ENCODE measurements around the gene ABCF1. TPM values are rescaled to one million over a fixed set of nuclear protein-coding genes. Genes with fewer than 3 reads are reported as not detected.

ABCF1 gene
- total RNA-seq, 2 experiments from 2014 or later, result 86.9 to 88.0 TPM

DNA sequence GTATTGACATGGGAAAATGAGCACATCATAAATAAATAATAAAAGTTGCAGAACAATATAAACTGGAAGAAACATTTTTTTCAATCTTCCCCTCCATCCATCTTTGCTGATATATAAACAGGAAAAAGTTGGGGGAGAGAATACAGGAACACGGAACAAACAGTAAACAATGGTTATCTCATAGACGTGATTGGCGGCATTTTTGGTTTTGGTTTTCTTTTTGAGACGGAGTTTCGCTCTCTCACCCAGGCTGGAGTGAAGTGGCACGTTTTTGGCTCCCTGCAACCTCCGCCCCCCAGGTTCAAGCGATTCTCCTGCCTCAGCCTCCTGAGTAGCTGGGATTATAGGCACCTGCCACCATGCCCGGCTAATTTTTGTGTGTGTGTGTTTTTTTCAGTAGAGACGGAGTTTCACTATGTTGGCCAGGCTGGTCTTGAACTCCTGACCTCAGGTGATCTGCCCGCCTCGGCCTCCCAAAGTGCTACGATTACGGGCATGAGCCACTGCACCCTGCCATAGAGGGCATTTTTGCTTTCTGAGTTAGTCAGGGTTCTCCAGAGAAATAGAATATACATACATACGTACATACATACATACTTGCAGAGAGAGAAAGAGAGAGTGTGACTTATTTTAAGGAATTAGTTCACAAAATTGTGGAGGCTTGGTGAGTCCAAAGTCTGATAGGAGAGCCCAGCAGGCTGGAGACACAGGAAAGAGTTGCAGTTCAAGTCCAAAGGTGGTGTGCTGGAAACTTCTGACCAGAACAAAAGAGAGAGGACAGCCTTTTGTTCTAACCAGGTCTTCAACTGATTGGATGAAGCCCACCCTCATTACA lies 37.6 kb upstream of the ABCF1 start:
- Mint-ChIP-seq H3K36me3 (ENCODE audit: low read depth) (peaks cover 7% of the 10 kb centered on the region), H3K4me1 (ENCODE audit: low read depth) (peaks cover 43% of the 10 kb centered on the region), H3K27me3 (no peaks in the 10 kb centered on the region), H3K27ac (peak overlapping the region; percentile 89), H3K9me3 (peaks cover 5% of the 10 kb centered on the region), H3K4me3 (peak overlapping the region; percentile 41)
- ChIA-PET POLR2A (interaction anchor here (0.7 to 7.4 kb wide), 2 partner anchors 40 to 138 kb away, joined by 3 to 177 read pairs; no protein-coding TSS in a partner anchor), CTCF (interaction anchor here (0.8 to 6.7 kb wide), 8 partner anchors 9 to 63 kb away, joined by 3 to 188 read pairs (median 20); no protein-coding TSS in a partner anchor)
- intact Hi-C loops (cut with micrococcal nuclease), result loop anchor here (2.0 kb wide), 1 partner anchor 51 kb away; no protein-coding TSS in a partner anchor
- ATAC-seq, result no peak
- no peak for DNase-seq
- no peak for TF ChIP-seq CTCF (IDR thresholded peaks at IDR 0.05)

DNA sequence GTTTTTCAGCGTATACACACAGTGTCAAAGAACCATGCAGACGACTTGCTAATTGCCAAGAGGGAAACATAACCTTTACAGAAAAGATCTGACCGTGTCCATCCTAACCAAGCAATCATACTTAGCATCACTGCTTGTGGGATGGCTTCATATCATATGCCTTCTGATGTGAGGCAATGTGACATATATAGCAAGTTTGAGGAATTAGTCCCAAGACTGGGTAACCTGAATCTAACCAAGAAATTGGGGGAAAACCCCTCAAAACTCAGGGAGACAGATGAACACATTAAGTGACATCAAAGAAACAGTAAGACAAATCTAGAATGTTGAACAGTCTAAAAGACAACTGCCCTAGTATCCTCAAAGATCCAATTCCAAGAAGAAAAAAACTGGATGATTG lies 33.3 kb upstream of the ABCF1 start:
- ATAC-seq (no peak), DNase-seq (no peak)
- intact Hi-C loops (cut with micrococcal nuclease), result no loop called here
- CTCF ChIA-PET, result interaction anchor here (1.6 to 21.7 kb wide), 3 partner anchors 15 to 54 kb away, joined by 5 to 515 read pairs (median 96); partner anchors contain the start of genes GNL1 and PRR3
- H3K27me3 Mint-ChIP-seq, result no peaks in the 10 kb centered on the region
- POLR2A ChIA-PET, result interaction anchor here (1.2 to 4.9 kb wide), 2 partner anchors 18 to 45 kb away, joined by 3 to 35 read pairs; partner anchors contain the start of gene GNL1
- H3K4me3 Mint-ChIP-seq, result no peak overlapping the region
- no peaks in the 10 kb centered on the region for H3K36me3 Mint-ChIP-seq (ENCODE audit: low read depth)
- H3K4me1 Mint-ChIP-seq (ENCODE audit: low read depth), result peaks cover 24% of the 10 kb centered on the region
- no peaks in the 10 kb centered on the region for H3K9me3 Mint-ChIP-seq
- no peak for TF ChIP-seq CTCF (IDR thresholded peaks at IDR 0.05)
- H3K27ac Mint-ChIP-seq, result no peak overlapping the region

- no peaks in the 10 kb centered on the region for H3K9me3 Mint-ChIP-seq
- ChIA-PET POLR2A (interaction anchor here (0.6 to 7.8 kb wide), 16 partner anchors 9 to 897 kb away, joined by 3 to 99 read pairs (median 7); partner anchors contain the start of genes GNL1, MRPS18B, PPP1R10 and PRR3), CTCF (interaction anchor here (0.6 to 21.7 kb wide), 53 partner anchors 12 to 552 kb away, joined by 3 to 515 read pairs (median 6); partner anchors contain the start of genes ABCF1, GNL1, PRR3 and VARS2)
- H3K36me3 Mint-ChIP-seq (ENCODE audit: low read depth), result peaks cover 6% of the 10 kb centered on the region
- TF ChIP-seq CTCF (IDR thresholded peaks at IDR 0.05), result peak; percentile 98
- intact Hi-C loops (cut with micrococcal nuclease), result loop anchor here (2.0 kb wide), 1 partner anchor 55 kb away; no protein-coding TSS in a partner anchor
- peak; percentile 75 for ATAC-seq
- no peaks in the 10 kb centered on the region for H3K27me3 Mint-ChIP-seq
- peak; percentile 85 for DNase-seq
- peak overlapping the region; percentile 77 for H3K27ac Mint-ChIP-seq
- peaks cover 36% of the 10 kb centered on the region for H3K4me1 Mint-ChIP-seq (ENCODE audit: low read depth)
- peak overlapping the region; percentile 71 for H3K4me3 Mint-ChIP-seq
These were observed 29.5 kb upstream of the ABCF1 start for GRCh38 chr6:30541515-30542403.

DNA sequence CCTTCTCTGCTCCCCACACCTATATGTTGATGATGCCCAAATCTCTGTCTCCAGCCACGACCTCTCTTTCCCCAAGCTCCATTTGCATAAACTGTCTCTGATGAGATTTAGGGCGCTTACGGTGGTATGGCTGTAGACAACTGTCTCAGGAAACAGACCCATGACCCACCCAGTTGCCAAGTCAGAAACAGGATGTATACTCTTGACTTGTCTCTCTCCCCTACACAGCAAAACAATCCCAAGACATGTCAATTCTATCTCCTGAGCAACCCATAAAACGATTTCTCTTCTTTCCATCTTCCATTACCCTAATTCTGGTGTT lies 28.9 kb upstream of the ABCF1 start:
- peaks cover 36% of the 10 kb centered on the region for H3K4me1 Mint-ChIP-seq (ENCODE audit: low read depth)
- H3K27me3 Mint-ChIP-seq, result no peaks in the 10 kb centered on the region
- peak overlapping the region; percentile 77 for H3K27ac Mint-ChIP-seq
- ATAC-seq (peak; percentile 48), DNase-seq (peak; percentile 28)
- CTCF ChIA-PET, result interaction anchor here (0.8 to 21.7 kb wide), 27 partner anchors 11 to 552 kb away, joined by 3 to 515 read pairs (median 13); partner anchors contain the start of genes ABCF1, GNL1, PRR3 and VARS2
- H3K4me3 Mint-ChIP-seq, result peak overlapping the region; percentile 71
- TF ChIP-seq CTCF (IDR thresholded peaks at IDR 0.05), result no peak
- peaks cover 7% of the 10 kb centered on the region for H3K36me3 Mint-ChIP-seq (ENCODE audit: low read depth)
- intact Hi-C loops (cut with micrococcal nuclease), result no loop called here
- no peaks in the 10 kb centered on the region for H3K9me3 Mint-ChIP-seq
- POLR2A ChIA-PET, result interaction anchor here (0.6 to 7.8 kb wide), 12 partner anchors 11 to 897 kb away, joined by 3 to 99 read pairs (median 9); partner anchors contain the start of genes GNL1 and PRR3

Data from activated CD8-positive, alpha-beta T cell treated with anti-CD3 and anti-CD28 coated beads for 36 hours (primary cell).